GM21528 (cell line): ENCODE measurements around the gene CKM.
"Not testable (repeated sequence)": the region's sequence is repeated elsewhere in the genome, so short reads cannot be mapped to it uniquely, and the experiment has no call there.

ENCODE experiments used
- ATAC-seq: cut with Tn5 transposase; IDR thresholded peaks from one replicate; pipeline ENCODE4 v1.9.1; 2021; ENCODE audit warnings: mild to moderate bottlenecking, moderate library complexity; ENCODE audit not compliant: unreplicated experiment, low FRiP score

CKM gene

GRCh38 chr19:45294291-45295029 lies 28.2 kb downstream of the CKM start:
- no peak for ATAC-seq

- ATAC-seq, result no peak
Observed at GRCh38 chr19:45293682-45294081, 29.0 kb downstream of the CKM start.

GRCh38 chr19:45291834-45292233 lies 30.8 kb downstream of the CKM start:
- no peak for ATAC-seq

- no peak for ATAC-seq
Observed at GRCh38 chr19:45290381-45290931, 32.2 kb downstream of the CKM start.

GRCh38 chr19:45283443-45284033 lies 39.1 kb downstream of the CKM start:
- ATAC-seq, result no peak

GRCh38 chr19:45280471-45280961 lies 42.2 kb downstream of the CKM start:
- ATAC-seq, result no peak

- ATAC-seq, result no peak
Observed at GRCh38 chr19:45279587-45280192, 43.0 kb downstream of the CKM start.

GRCh38 chr19:45278087-45278486 lies 44.6 kb downstream of the CKM start:
- ATAC-seq, result no peak

- ATAC-seq, result no peak
Observed at GRCh38 chr19:45276284-45276687, 46.4 kb downstream of the CKM start.

GRCh38 chr19:45275370-45275971 lies 47.2 kb downstream of the CKM start:
- ATAC-seq, result no peak

GRCh38 chr19:45273521-45273855 lies 49.2 kb downstream of the CKM start:
- ATAC-seq, result no peak

- ATAC-seq, result no peak
Observed at GRCh38 chr19:45271735-45272108, 51.0 kb downstream of the CKM start.

- ATAC-seq, result no peak
Observed at GRCh38 chr19:45271098-45271734, 51.5 kb downstream of the CKM start.

- not testable (repeated sequence) for ATAC-seq
Observed at GRCh38 chr19:45269939-45270338, 52.7 kb downstream of the CKM start.

GRCh38 chr19:45267296-45267695 lies 55.4 kb downstream of the CKM start:
- ATAC-seq, result no peak

GRCh38 chr19:45265375-45265774 lies 57.3 kb downstream of the CKM start:
- no peak for ATAC-seq

- no peak for ATAC-seq
Observed at GRCh38 chr19:45264781-45265317, 57.8 kb downstream of the CKM start.

GRCh38 chr19:45263013-45263412 lies 59.7 kb downstream of the CKM start:
- no peak for ATAC-seq

GRCh38 chr19:45262570-45262969 lies 60.1 kb downstream of the CKM start:
- ATAC-seq, result no peak

- ATAC-seq, result no peak
Observed at GRCh38 chr19:45258862-45259261, 63.8 kb downstream of the CKM start.
